GM12878 (cell line): ENCODE results near the gene ZP2. TPM values are rescaled to one million over a fixed set of nuclear protein-coding genes. Genes with fewer than 3 reads are reported as not detected.

Source experiments
- ATAC-seq: fragments of 200-7000 bp; cut with Tn5 transposase; 3 replicates; pipeline ENCODE4 v1.9.1; 2020; ENCODE audit warnings: mild to moderate bottlenecking, moderate library complexity
- BruUV-seq: library from RNA; stranded (reverse); fragments of 400-500 nt; replicated peaks from 2 replicates; lab custom pipeline; 2021; lab: Mats Ljungman, UMichigan
- CTCF ChIA-PET: fragments of 300-600 bp; sonication (Branson Sonifier 250); formaldehyde crosslinking; extraction: SDS; loops from one replicate; lab custom pipeline; 2021; ENCODE audit warnings: inconsistent platforms; lab: Yijun Ruan, JAX
- POLR2A ChIA-PET: fragments of 350-600 bp; formaldehyde crosslinking; extraction: SDS; loops from one replicate; lab custom pipeline; 2021; ENCODE audit warnings: inconsistent platforms; lab: Charles Lee
- RAD21 ChIA-PET: fragments of 300-600 bp; sonication (Branson Sonifier 250); formaldehyde crosslinking; loops from one replicate; lab custom pipeline; 2023; ENCODE audit warnings: antibody characterized with exemption; ENCODE audit not compliant: unreplicated experiment; lab: Charles Lee
- SMC1A ChIA-PET: fragments of 300-600 bp; sonication (Branson Sonifier 250); formaldehyde crosslinking; loops from one replicate; lab custom pipeline; 2023; ENCODE audit not compliant: unreplicated experiment, uncharacterized antibody; lab: Charles Lee
- DNase-seq: peaks from one replicate; pipeline ENCODE4 v3.0.0-alpha.2; 2011; ENCODE audit warnings: low read depth, low spot score
- FAIRE-seq: peaks from 3 replicates; lab custom pipeline; 2011; peaks lifted over from hg19 to GRCh38; lab: Jason Lieb, UNC
- H2AFZ ChIP-seq: 2 replicates; pipeline ENCODE4 v1.6.0; 2011; ENCODE audit warnings: low read depth, low read length, control low read depth; ENCODE audit not compliant: control insufficient read depth
- H3K27ac ChIP-seq: 2 replicates; pipeline ENCODE4 v1.5.1; 2011; ENCODE audit warnings: control low read depth; ENCODE audit not compliant: control insufficient read depth, insufficient read depth
- H3K27me3 ChIP-seq, 2 experiments: replicated peaks in 1 of 2; 2 replicates each; pipeline versions ENCODE4 v1.6.0 to v1.6.1; 2011; ENCODE audit warnings: low read length in 1 of 2; ENCODE audit not compliant: control insufficient read depth in 2 of 2, insufficient read depth in 2 of 2
- H3K36me3 ChIP-seq, 2 experiments: 2 replicates each; pipeline ENCODE4 v1.5.1; 2011; ENCODE audit warnings: low read length in 1 of 2; ENCODE audit not compliant: control insufficient read depth in 2 of 2, insufficient read depth in 2 of 2
- H3K4me1 ChIP-seq: 2 replicates; pipeline ENCODE4 v1.6.1; 2011; ENCODE audit warnings: mild to moderate bottlenecking, low read length, moderate library complexity, mixed read lengths; ENCODE audit not compliant: control insufficient read depth, insufficient read depth
- H3K4me2 ChIP-seq: 2 replicates; pipeline ENCODE4 v1.6.0; 2011; ENCODE audit warnings: control low read depth; ENCODE audit not compliant: control insufficient read depth, insufficient read depth
- H3K4me3 ChIP-seq: fragments of 200-600 bp; sonication (generic); 2 replicates; pipeline ENCODE4 v1.5.1; 2016
- H3K79me2 ChIP-seq: 2 replicates; pipeline ENCODE4 v1.6.0; 2011; ENCODE audit warnings: low read length; ENCODE audit not compliant: control insufficient read depth, insufficient read depth
- H3K9ac ChIP-seq: 2 replicates; pipeline ENCODE4 v1.8.0; 2011; ENCODE audit warnings: low read length, control low read depth, mixed read lengths; ENCODE audit not compliant: control insufficient read depth, insufficient read depth
- H3K9me3 ChIP-seq: replicated peaks from 3 replicates; pipeline ENCODE4 v1.5.1; 2011; ENCODE audit warnings: mild to moderate bottlenecking, low read length; ENCODE audit not compliant: control insufficient read depth, insufficient read depth
- H4K20me1 ChIP-seq: 2 replicates; pipeline ENCODE4 v1.6.0; 2011; ENCODE audit not compliant: control insufficient read depth, insufficient read depth
- CHD2 ChIP-seq: IDR thresholded peaks from 2 replicates; pipeline ENCODE4 v1.6.1; 2011; ENCODE audit warnings: low read depth, low read length, improper control_type of control experiment, borderline replicate concordance
- E2F4 ChIP-seq: IDR thresholded peaks from 2 replicates; pipeline ENCODE4 v1.6.1; 2012; ENCODE audit warnings: low read depth, low read length, improper control_type of control experiment
- HSF1 ChIP-seq: fragments of 150-350 bp; IDR thresholded peaks from 2 replicates; pipeline ENCODE4 v1.6.1; 2014; ENCODE audit warnings: mild to moderate bottlenecking, low read depth, low read length
- PML ChIP-seq: IDR thresholded peaks from 2 replicates; pipeline ENCODE4 v1.6.1; 2012; ENCODE audit warnings: low read length, inconsistent platforms
- RFX5 ChIP-seq: IDR thresholded peaks from 2 replicates; pipeline ENCODE4 v1.6.1; 2011; ENCODE audit warnings: low read depth, low read length, improper control_type of control experiment
- SIN3A ChIP-seq: IDR thresholded peaks from 2 replicates; pipeline ENCODE4 v1.6.1; 2012; ENCODE audit warnings: low read depth, low read length, improper control_type of control experiment
- SMARCA5 ChIP-seq: fragments of 450-650 bp; IDR thresholded peaks from 2 replicates; pipeline ENCODE4 v1.6.1; 2017; ENCODE audit warnings: mild to moderate bottlenecking
- SREBF2 ChIP-seq: IDR thresholded peaks from 2 replicates; pipeline ENCODE4 v1.6.1; 2012; ENCODE audit warnings: mild to moderate bottlenecking, low read length
- TAF1 ChIP-seq: IDR thresholded peaks from 2 replicates; pipeline ENCODE4 v1.6.1; 2011; ENCODE audit warnings: mild to moderate bottlenecking, low read depth, low read length, borderline replicate concordance
- USF1 ChIP-seq: IDR thresholded peaks from 2 replicates; pipeline ENCODE4 v1.6.1; 2011; ENCODE audit warnings: borderline replicate concordance, low read depth, mild to moderate bottlenecking, moderate library complexity, mixed read lengths, low read length; ENCODE audit not compliant: insufficient read depth; ENCODE audit errors: extremely low read length
- WGBS: methylation state at CpG from one replicate; pipeline ENCODE4 v1.1.6; 2016; ENCODE audit warnings: low lambda C conversion rate; ENCODE audit not compliant: insufficient replicate concordance, insufficient coverage; ENCODE audit errors: missing lambda C conversion rate; 5-methylcytosine and 5-hydroxymethylcytosine counted together
- in situ Hi-C: fragments of 300-500 bp; cut with MboI; formaldehyde crosslinking; loops from 9 replicates; pipeline ENCODE4 v1.14.3; 2018; ENCODE audit warnings: mixed read lengths
- intact Hi-C: fragments of 100-400 bp; cut with micrococcal nuclease; formaldehyde crosslinking; loops from one replicate; pipeline ENCODE4 v1.14.2; 2022; ENCODE audit not compliant: unreplicated experiment
- polyA plus RNA-seq, 11 experiments: library from polyadenylated mRNA; depleted of rRNA in 4 of 11; unstranded in 6 of 11; stranded (reverse) in 5 of 11; fragments of >200 nt; fragmentation: Nextera tagmentation in 4 of 11; fragmentation: Illumina TruSeq in 1 of 11; extraction: Ambion mirVana in 4 of 11; extraction: Trizol in 1 of 11; gene quantifications; 1 replicate in 1 of 11; 2 replicates in 10 of 11; pipeline versions ENCODE4 v1.2.1 to v1.2.3, GENCODE V29; 2011 to 2016; ENCODE audit warnings: inconsistent platforms in 2 of 11, missing spikeins in 2 of 11, low read depth in 1 of 11
- total RNA-seq, 4 experiments: library from RNA; depleted of rRNA in 3 of 4; stranded (reverse); fragments of >200 nt in 3 of 4; fragmentation: Illumina TruSeq in 1 of 4; extraction: Trizol in 1 of 4; gene quantifications; 2 replicates each; pipeline versions ENCODE4 v1.2.1 to v1.2.3, GENCODE V29; 2013 to 2021
- TF ChIP-seq, protein P1 (sequence below): IDR thresholded peaks from 2 replicates; pipeline ENCODE4 v1.6.1; 2012; ENCODE audit warnings: low read depth, low read length, improper control_type of control experiment
- TF ChIP-seq, protein P2 (sequence below): fragments of 450-650 bp; IDR thresholded peaks from 2 replicates; pipeline ENCODE4 v1.6.1; 2017; ENCODE audit warnings: mild to moderate bottlenecking
- TF ChIP-seq, protein P3 (sequence below): IDR thresholded peaks from 2 replicates; pipeline ENCODE4 v1.6.1; 2012; ENCODE audit warnings: low read length, inconsistent platforms

The ZP2 gene
- total and polyA plus RNA-seq, 10 of the 15 experiments (the other 5 are each of a cell fraction or from before 2014, with no cell fraction given): 0.11 to 0.33 (median 0.16) TPM; not detected in 1

GRCh38 chr16:21160276-21160675, 51.1 kb downstream of the ZP2 start (continued):
- TF ChIP-seq SIN3A (no peak), PML (no peak)

DNA sequence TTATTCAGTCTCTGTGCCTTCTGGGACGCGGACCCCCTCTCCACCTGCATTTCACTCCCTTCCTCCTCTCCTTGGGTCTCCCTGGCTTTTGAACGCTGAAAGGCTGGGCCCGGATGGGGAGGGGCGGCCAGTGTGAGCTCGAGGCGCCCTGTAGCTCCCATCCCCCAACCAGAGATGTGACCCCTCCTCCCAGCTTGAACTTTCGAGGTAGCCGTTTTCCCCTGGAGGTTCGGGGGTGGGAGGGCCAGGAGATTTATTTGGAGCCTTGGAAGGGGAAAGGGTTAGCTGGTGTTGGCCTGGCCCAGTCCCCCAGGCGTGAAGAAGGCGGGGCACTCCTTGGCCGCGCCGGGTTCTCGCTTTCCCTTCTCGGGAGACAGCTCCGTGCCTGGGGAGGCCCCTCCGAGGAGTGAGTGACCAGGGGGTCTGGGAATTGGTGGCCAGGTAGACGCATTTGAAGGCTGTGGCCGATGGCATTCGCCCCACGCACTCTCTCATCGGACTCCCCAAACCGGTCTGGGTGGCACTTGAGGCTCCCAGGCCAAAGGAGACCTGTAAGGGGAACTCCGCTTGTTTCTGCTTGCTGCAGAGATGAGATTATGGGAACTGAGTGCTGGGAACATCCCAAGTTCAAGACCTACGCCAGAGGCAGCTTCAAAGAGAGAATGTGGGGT, 52.0 kb downstream of the ZP2 start:
- H2AFZ ChIP-seq: peak overlapping the region; percentile 91
- 4% methylated on average over 27 of the region's 27 CpGs for WGBS
- TF ChIP-seq, protein P1, sequence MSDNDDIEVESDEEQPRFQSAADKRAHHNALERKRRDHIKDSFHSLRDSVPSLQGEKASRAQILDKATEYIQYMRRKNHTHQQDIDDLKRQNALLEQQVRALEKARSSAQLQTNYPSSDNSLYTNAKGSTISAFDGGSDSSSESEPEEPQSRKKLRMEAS: no peak
- TF ChIP-seq, protein P2, sequence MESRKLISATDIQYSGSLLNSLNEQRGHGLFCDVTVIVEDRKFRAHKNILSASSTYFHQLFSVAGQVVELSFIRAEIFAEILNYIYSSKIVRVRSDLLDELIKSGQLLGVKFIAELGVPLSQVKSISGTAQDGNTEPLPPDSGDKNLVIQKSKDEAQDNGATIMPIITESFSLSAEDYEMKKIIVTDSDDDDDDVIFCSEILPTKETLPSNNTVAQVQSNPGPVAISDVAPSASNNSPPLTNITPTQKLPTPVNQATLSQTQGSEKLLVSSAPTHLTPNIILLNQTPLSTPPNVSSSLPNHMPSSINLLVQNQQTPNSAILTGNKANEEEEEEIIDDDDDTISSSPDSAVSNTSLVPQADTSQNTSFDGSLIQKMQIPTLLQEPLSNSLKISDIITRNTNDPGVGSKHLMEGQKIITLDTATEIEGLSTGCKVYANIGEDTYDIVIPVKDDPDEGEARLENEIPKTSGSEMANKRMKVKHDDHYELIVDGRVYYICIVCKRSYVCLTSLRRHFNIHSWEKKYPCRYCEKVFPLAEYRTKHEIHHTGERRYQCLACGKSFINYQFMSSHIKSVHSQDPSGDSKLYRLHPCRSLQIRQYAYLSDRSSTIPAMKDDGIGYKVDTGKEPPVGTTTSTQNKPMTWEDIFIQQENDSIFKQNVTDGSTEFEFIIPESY: no peak
- TF ChIP-seq, protein P3, sequence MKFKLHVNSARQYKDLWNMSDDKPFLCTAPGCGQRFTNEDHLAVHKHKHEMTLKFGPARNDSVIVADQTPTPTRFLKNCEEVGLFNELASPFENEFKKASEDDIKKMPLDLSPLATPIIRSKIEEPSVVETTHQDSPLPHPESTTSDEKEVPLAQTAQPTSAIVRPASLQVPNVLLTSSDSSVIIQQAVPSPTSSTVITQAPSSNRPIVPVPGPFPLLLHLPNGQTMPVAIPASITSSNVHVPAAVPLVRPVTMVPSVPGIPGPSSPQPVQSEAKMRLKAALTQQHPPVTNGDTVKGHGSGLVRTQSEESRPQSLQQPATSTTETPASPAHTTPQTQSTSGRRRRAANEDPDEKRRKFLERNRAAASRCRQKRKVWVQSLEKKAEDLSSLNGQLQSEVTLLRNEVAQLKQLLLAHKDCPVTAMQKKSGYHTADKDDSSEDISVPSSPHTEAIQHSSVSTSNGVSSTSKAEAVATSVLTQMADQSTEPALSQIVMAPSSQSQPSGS: no peak
- TF ChIP-seq CHD2 (peak; percentile 61; the same call in 1 of the 2 replicates), SMARCA5 (0 out of 2 replicates have a peak, but pooled peaks have one; percentile 26), SREBF2 (no peak), HSF1 (no peak), TAF1 (no peak), USF1 (no peak), E2F4 (no peak), RFX5 (no peak)

More for the DNA sequence above, 52.0 kb downstream of the ZP2 start:
- no peak for DNase-seq
- no peaks in the 10 kb centered on the region for H3K9me3 ChIP-seq
- ChIA-PET RAD21 (interaction anchor here (0.7 to 3.9 kb wide), 6 partner anchors 9 to 143 kb away, joined by 3 to 45 read pairs (median 6); no protein-coding TSS in a partner anchor), SMC1A (interaction anchor here (0.5 to 4.7 kb wide), 12 partner anchors 13 to 1141 kb away, joined by 3 to 56 read pairs (median 3); no protein-coding TSS in a partner anchor), CTCF (interaction anchor here (0.7 to 7.2 kb wide), 13 partner anchors 9 to 1528 kb away, joined by 3 to 90 read pairs (median 5); partner anchors contain the start of gene CRYM), POLR2A (interaction anchor here (0.6 to 1.1 kb wide), 8 partner anchors 9 to 1513 kb away, joined by 3 to 5 read pairs (median 3); no protein-coding TSS in a partner anchor)
- H3K4me3 ChIP-seq: peak overlapping the region; percentile 84
- peak overlapping the region; percentile 42; the same call in 1 of the 2 replicates for H3K27ac ChIP-seq
- peaks cover 9% of the 10 kb centered on the region for H3K4me1 ChIP-seq
- intact Hi-C loops (loop anchor here (1.0 to 5.0 kb wide), 3 partner anchors 141 to 1163 kb away; no protein-coding TSS in a partner anchor), in situ Hi-C loops (loop anchor here (10.0 kb wide), 1 partner anchor 1165 kb away; no protein-coding TSS in a partner anchor)
- BruUV-seq: TSS peak; percentile 49
- no peak for FAIRE-seq
- no peaks in the 10 kb centered on the region for H3K27me3 ChIP-seq
- H4K20me1 ChIP-seq: no peaks in the 10 kb centered on the region
- no peaks in the 10 kb centered on the region; a peak in 1 of 4 replicates for H3K36me3 ChIP-seq
- H3K79me2 ChIP-seq: peaks cover 3% of the 10 kb centered on the region
- peak overlapping the region; percentile 98 for H3K4me2 ChIP-seq
- ATAC-seq: peak; percentile 67
- peak overlapping the region; percentile 72 for H3K9ac ChIP-seq
